Adrenal gland (tissue), 12 donors: ENCODE results near the gene TAF3. TPM values are rescaled to one million over a fixed set of nuclear protein-coding genes. Genes with fewer than 3 reads are reported as not detected.

ENCODE experiments used
- DNase-seq, 7 donors: peaks; one replicate each; pipeline ENCODE4 v3.0.0-alpha.2; 2019 to 2020
- H3K27ac ChIP-seq, 5 donors: fragments of 200-600 bp; sonication (generic) in 4 of 5; 1 replicate in 3 of 5; 2 replicates in 2 of 5; pipeline versions ENCODE4 v1.5.1 to v1.8.0; 2016 to 2020; ENCODE audit warnings: mild to moderate bottlenecking in 1 of 5
- H3K27me3 ChIP-seq: fragments of 200-600 bp; 2 replicates; pipeline ENCODE4 v1.8.0; 2021
- H3K36me3 ChIP-seq, 2 donors: fragments of 200-600 bp; replicated peaks in 1 of 2; 1 replicate in 1 of 2; 2 replicates in 1 of 2; pipeline versions ENCODE4 v1.5.1 to v1.8.0; 2018 to 2022
- H3K4me1 ChIP-seq, 2 donors: fragments of 200-600 bp; replicated peaks in 1 of 2; 1 replicate in 1 of 2; 2 replicates in 1 of 2; pipeline versions ENCODE4 v1.5.1 to v1.8.0; 2018 to 2021
- H3K4me3 ChIP-seq, 4 donors: fragments of 200-600 bp; sonication (generic) in 3 of 4; one replicate each; pipeline ENCODE4 v1.5.1; 2016 to 2018
- H3K9me3 ChIP-seq, 3 donors: fragments of 200-600 bp; sonication (generic) in 1 of 3; replicated peaks in 1 of 3; 1 replicate in 2 of 3; 2 replicates in 1 of 3; pipeline versions ENCODE4 v1.5.1 to v1.8.0; 2016 to 2021
- CTCF ChIP-seq, 6 experiments: fragments of 450-650 bp in 4 of 6; fragments of 200-600 bp in 2 of 6; sonication (generic) in 1 of 6; IDR thresholded peaks; 1 replicate in 5 of 6; 2 replicates in 1 of 6; pipeline versions ENCODE4 v1.5.1 to v1.8.0; 2016 to 2021; ENCODE audit warnings: antibody characterized with exemption in 6 of 6, mild to moderate bottlenecking in 2 of 6, moderate library complexity in 1 of 6
- POLR2A ChIP-seq, 2 donors: fragments of 450-650 bp; IDR thresholded peaks; one replicate each; pipeline ENCODE4 v1.6.1; 2017; ENCODE audit warnings: antibody characterized with exemption in 2 of 2, mild to moderate bottlenecking in 2 of 2, moderate library complexity in 1 of 2
- WGBS, 4 donors: extraction: QIAGEN DNeasy Blood & Tissue Kit in 2 of 4; methylation state at CpG; one replicate each; pipeline versions ENCODE4 v1.1.5 to v1.1.7; 2013 to 2017; 5-methylcytosine and 5-hydroxymethylcytosine counted together
- intact Hi-C, 2 donors: fragments of 100-400 bp; cut with DNase I; formaldehyde crosslinking; loops; one replicate each; pipeline versions ENCODE4 v1.14.1 to v1.15.0; 2022 to 2023
- polyA plus RNA-seq, 3 donors: library from polyadenylated mRNA; stranded (reverse); fragments of 200-250 nt in 2 of 3; fragments of 350-450 nt in 1 of 3; fragmentation: Illumina TruSeq in 1 of 3; extraction: RNeasy Lipid Tissue Mini Kit (QIAGEN cat#74804) in 1 of 3; gene quantifications; one replicate each; pipeline ENCODE4 v1.2.3, GENCODE V29; 2013 to 2014
- total RNA-seq, 9 donors: library from RNA; depleted of rRNA in 4 of 9; stranded (reverse); fragments of >200 nt in 4 of 9; fragments of 120-200 nt in 1 of 9; fragmentation: NEBNext Ultra II Directional in 1 of 9; extraction: Animal tissue kit (Norgen Biotek cat#: 25700) in 1 of 9; gene quantifications; one replicate each; pipeline versions ENCODE4 v1.1.0 to v1.2.4, GENCODE V29; 2013 to 2023
- donor health status: healthy with polysubstance abuse.
- donor health status: Bipolar disorder and iron deficiency.
- donor health status: DM: yes; HTN: yes; CAD: no.
- donor health status: DM: no; HTN: no; CAD: no.
- donor health status: DM: no; HTN: no; CAD: no.
- donor health status: DM: yes; HTN: yes; CAD: no.

Gene TAF3
- total and polyA plus RNA-seq, 12 donors: 3.5 to 16.6 (median 7.6) TPM

GRCh38 chr10:8006274-8006999 is 188.1 kb downstream of the TAF3 start:
- TF ChIP-seq POLR2A (IDR thresholded peaks at IDR 0.05): no peak
- TF ChIP-seq CTCF (IDR thresholded peaks at IDR 0.05): no peak
- 76 to 91% (median 88%) methylated on average over 10 of the region's 10 CpGs for WGBS, 4 donors
- Histone ChIP-seq H3K36me3 (peaks cover 0 to 9% of the 10 kb centered on the region in 2 donors), H3K27me3 (no peaks in the 10 kb centered on the region), H3K9me3 (no peaks in the 10 kb centered on the region), H3K27ac (no peak overlapping the region), H3K4me1 (no peaks in the 10 kb centered on the region), H3K4me3 (no peak overlapping the region)
- DNase-seq: no peak
- intact Hi-C loops: no loop called here

- H3K9me3 ChIP-seq: no peaks in the 10 kb centered on the region
- DNase-seq: no peak
- no peaks in the 10 kb centered on the region for H3K27me3 ChIP-seq
- H3K4me3 ChIP-seq: no peak overlapping the region
- intact Hi-C loops: no loop called here
- no peaks in the 10 kb centered on the region for H3K4me1 ChIP-seq
- no peak overlapping the region for H3K27ac ChIP-seq
- TF ChIP-seq POLR2A (IDR thresholded peaks at IDR 0.05) (no peak), CTCF (IDR thresholded peaks at IDR 0.05) (no peak)
- 97 to 99% (median 98%) methylated on average over 34 to 38 of the region's 38 CpGs for WGBS, 4 donors
- H3K36me3 ChIP-seq: peaks cover 0 to 15% of the 10 kb centered on the region in 2 donors
Measured at GRCh38 chr10:8009031-8009430, 190.7 kb downstream of the TAF3 start.

GRCh38 chr10:8013006-8013405 is 194.7 kb downstream of the TAF3 start:
- Histone ChIP-seq H3K27me3 (no peaks in the 10 kb centered on the region), H3K27ac (no peak overlapping the region), H3K4me3 (no peak overlapping the region), H3K36me3 (peaks cover 0 to 30% of the 10 kb centered on the region in 2 donors), H3K4me1 (no peaks in the 10 kb centered on the region), H3K9me3 (no peaks in the 10 kb centered on the region)
- no peak for DNase-seq
- intact Hi-C loops: no loop called here
- TF ChIP-seq POLR2A (IDR thresholded peaks at IDR 0.05): no peak
- TF ChIP-seq CTCF (IDR thresholded peaks at IDR 0.05): no peak
- 94 to 100% (median 99%) methylated on average over 1 of the region's 1 CpG for WGBS, 4 donors

- Histone ChIP-seq H3K36me3 (peaks cover 0 to 30% of the 10 kb centered on the region in 2 donors), H3K9me3 (no peaks in the 10 kb centered on the region), H3K4me3 (no peak overlapping the region), H3K4me1 (no peaks in the 10 kb centered on the region), H3K27ac (no peak overlapping the region), H3K27me3 (no peaks in the 10 kb centered on the region)
- 97 to 99% (median 98%) methylated on average over 10 of the region's 10 CpGs for WGBS, 4 donors
- no peak for DNase-seq
- intact Hi-C loops: no loop called here
- TF ChIP-seq POLR2A (IDR thresholded peaks at IDR 0.05) (no peak), CTCF (IDR thresholded peaks at IDR 0.05) (no peak)
Measured at GRCh38 chr10:8013619-8014018, 195.3 kb downstream of the TAF3 start.
